A549 (cell line): Measurements from ENCODE around the gene CTSF. TPM values are rescaled to one million over a fixed set of nuclear protein-coding genes. Genes with fewer than 3 reads are reported as not detected.
"Not testable (repeated sequence)": the region's sequence is repeated elsewhere in the genome, so short reads cannot be mapped to it uniquely, and the experiment has no call there.

Experiments used
- ATAC-seq, 2 experiments: fragments of 200-7000 bp in 1 of 2; fragments of >200 bp in 1 of 2; cut with Nextera tagmentation in 1 of 2; cut with Tn5 transposase in 1 of 2; 3 replicates each; pipeline versions ENCODE4 v1.8.0 to v1.9.1; 2018 to 2020; ENCODE audit warnings: mild to moderate bottlenecking in 1 of 2, moderate library complexity in 1 of 2
- CTCF ChIA-PET: fragments of 300-600 bp; sonication (Branson Sonifier 250); formaldehyde crosslinking; extraction: SDS; loops from one replicate; lab custom pipeline; 2021; ENCODE audit warnings: antibody characterized with exemption, inconsistent platforms; lab: Yijun Ruan, JAX
- POLR2A ChIA-PET: fragments of 350-600 bp; formaldehyde crosslinking; extraction: SDS; loops from one replicate; lab custom pipeline; 2021; ENCODE audit warnings: antibody characterized with exemption, inconsistent platforms; lab: Yijun Ruan, JAX
- DNase-seq, 2 experiments: peaks; one replicate each; pipeline versions ENCODE4 v3.0.0 to v3.0.0-alpha.2; 2011 to 2016; ENCODE audit warnings: low read depth in 1 of 2, low spot score in 1 of 2
- FAIRE-seq: peaks from 2 replicates; lab custom pipeline; 2011; peaks lifted over from hg19 to GRCh38; lab: Jason Lieb, UNC
- H3K27ac ChIP-seq, 2 experiments: fragments of >200 bp; sonication (Bioruptor Twin); formaldehyde crosslinking; 3 replicates each; pipeline ENCODE4 v1.5.1; 2016 to 2017
- H3K4me1 ChIP-seq: fragments of >200 bp; sonication (Bioruptor Twin); formaldehyde crosslinking; 3 replicates; pipeline ENCODE4 v1.6.1; 2016
- H3K4me2 ChIP-seq: fragments of >200 bp; sonication (Bioruptor Twin); formaldehyde crosslinking; 3 replicates; pipeline ENCODE4 v1.6.1; 2016
- H3K4me3 ChIP-seq: fragments of >200 bp; sonication (Bioruptor Twin); formaldehyde crosslinking; 3 replicates; pipeline ENCODE4 v1.5.1; 2016
- H3K9me3 ChIP-seq: fragments of >200 bp; sonication (Bioruptor Twin); formaldehyde crosslinking; 3 replicates; pipeline ENCODE4 v1.6.1; 2016
- ATOH8 ChIP-seq: fragments of 250-450 bp; sonication (Bioruptor Pico); IDR thresholded peaks from 2 replicates; pipeline ENCODE4 v1.5.0; 2020; ENCODE audit warnings: low read depth, mild to moderate bottlenecking, moderate library complexity
- CBX2 ChIP-seq: fragments of 200-600 bp; sonication (generic); IDR thresholded peaks from 2 replicates; pipeline ENCODE4 v1.6.1; 2016; ENCODE audit warnings: low read depth, mild to moderate bottlenecking, borderline replicate concordance
- CHD4 ChIP-seq: fragments of 200-600 bp; sonication (generic); IDR thresholded peaks from 2 replicates; pipeline ENCODE4 v1.6.1; 2016; ENCODE audit warnings: antibody characterized with exemption, mild to moderate bottlenecking, borderline replicate concordance
- FOSL2 ChIP-seq, 2 experiments: fragments of 450-650 bp in 1 of 2; fragments of >200 bp in 1 of 2; sonication (Bioruptor Twin) in 1 of 2; formaldehyde crosslinking; IDR thresholded peaks; 2 replicates each; pipeline versions ENCODE4 v1.5.0 to v1.6.1; 2016 to 2020; ENCODE audit warnings: mild to moderate bottlenecking in 1 of 2, moderate library complexity in 1 of 2
- GATA3 ChIP-seq: IDR thresholded peaks from 2 replicates; pipeline ENCODE4 v1.6.1; 2012; ENCODE audit warnings: borderline replicate concordance
- HDAC2 ChIP-seq: fragments of 200-600 bp; sonication (generic); IDR thresholded peaks from 2 replicates; pipeline ENCODE4 v1.6.1; 2016
- HOXA7 ChIP-seq: fragments of 250-450 bp; sonication (Bioruptor Pico); IDR thresholded peaks from 2 replicates; pipeline ENCODE4 v1.5.0; 2020; ENCODE audit warnings: mild to moderate bottlenecking, moderate library complexity
- JUN ChIP-seq, 2 experiments: fragments of >200 bp; sonication (Bioruptor Twin); formaldehyde crosslinking; IDR thresholded peaks; 2 replicates in 1 of 2; 3 replicates in 1 of 2; pipeline ENCODE4 v1.6.1; 2016 to 2017
- JUNB ChIP-seq: fragments of >200 bp; sonication (Bioruptor Twin); formaldehyde crosslinking; IDR thresholded peaks from 2 replicates; pipeline ENCODE4 v1.6.1; 2016
- KDM1A ChIP-seq: fragments of 200-600 bp; sonication (generic); IDR thresholded peaks from 2 replicates; pipeline ENCODE4 v1.6.1; 2016; ENCODE audit warnings: low read depth, mild to moderate bottlenecking
- KDM5A ChIP-seq: fragments of 200-600 bp; sonication (generic); IDR thresholded peaks from 2 replicates; pipeline ENCODE4 v1.6.1; 2016; ENCODE audit warnings: antibody characterized with exemption, mild to moderate bottlenecking
- MAZ ChIP-seq: fragments of 150-350 bp; IDR thresholded peaks from 2 replicates; pipeline ENCODE4 v1.6.1; 2014; ENCODE audit warnings: antibody characterized with exemption, low read depth, low read length, borderline replicate concordance
- PHF8 ChIP-seq: fragments of 200-600 bp; sonication (generic); IDR thresholded peaks from 2 replicates; pipeline ENCODE4 v1.6.1; 2016; ENCODE audit warnings: low read depth, mild to moderate bottlenecking, antibody characterized with exemption, moderate library complexity, borderline replicate concordance
- RAD21 ChIP-seq, 2 experiments: fragments of >200 bp in 1 of 2; sonication (Bioruptor Twin) in 1 of 2; formaldehyde crosslinking in 1 of 2; IDR thresholded peaks in 1 of 2; conservative IDR thresholded peaks in 1 of 2; 2 replicates in 1 of 2; 3 replicates in 1 of 2; pipeline ENCODE4 v1.6.1; 2012 to 2018; ENCODE audit warnings: inconsistent platforms in 1 of 2
- SMC3 ChIP-seq: fragments of >200 bp; sonication (Bioruptor Twin); formaldehyde crosslinking; IDR thresholded peaks from 3 replicates; pipeline ENCODE4 v1.6.1; 2018; ENCODE audit warnings: inconsistent platforms
- TFCP2L1 ChIP-seq: fragments of 250-450 bp; sonication (Bioruptor Pico); IDR thresholded peaks from 2 replicates; pipeline ENCODE4 v1.5.0; 2021; ENCODE audit warnings: mild to moderate bottlenecking
- USF2 ChIP-seq: fragments of 450-650 bp; IDR thresholded peaks from 2 replicates; pipeline ENCODE4 v1.6.1; 2014; ENCODE audit warnings: antibody characterized with exemption
- WGBS: methylation state at CpG from one replicate; pipeline ENCODE4 v1.1.6; 2017; ENCODE audit errors: missing lambda C conversion rate; 5-methylcytosine and 5-hydroxymethylcytosine counted together
- polyA plus RNA-seq, 4 experiments: library from polyadenylated mRNA; depleted of rRNA in 3 of 4; stranded (reverse); fragments of >200 nt; fragmentation: RNase III in 1 of 4; extraction: RNeasy Plus Mini Kit Qiagen cat#74134 plus additional on column Dnase treatment in 1 of 4; gene quantifications; 2 replicates in 3 of 4; 3 replicates in 1 of 4; pipeline ENCODE4 v1.2.3, GENCODE V29; 2011 to 2017
- TF ChIP-seq, protein P1 (sequence below): fragments of 250-450 bp; sonication (Bioruptor Pico); IDR thresholded peaks from 2 replicates; pipeline ENCODE4 v1.5.0; 2021; ENCODE audit warnings: mild to moderate bottlenecking, moderate library complexity, borderline replicate concordance
- TF ChIP-seq, protein P2 (sequence below): fragments of 200-600 bp; sonication (generic); IDR thresholded peaks from 2 replicates; pipeline ENCODE4 v1.6.1; 2016; ENCODE audit warnings: antibody characterized with exemption, mild to moderate bottlenecking, moderate library complexity

CTSF gene
- polyA plus RNA-seq, 2 of the 4 experiments (the other 2 are of a cell fraction): 19.2 to 29.8 TPM

- TF ChIP-seq HDAC2: no peak
- no peak for TF ChIP-seq CBX2
- no peak for TF ChIP-seq JUN (IDR thresholded peaks at IDR 0.05)
- no peak for TF ChIP-seq KDM1A
- no peak for TF ChIP-seq PHF8
- TF ChIP-seq FOSL2 (IDR thresholded peaks at IDR 0.05): no peak
- no peak for TF ChIP-seq FOSL2 (CRISPR knock-in tag; IDR thresholded peaks at IDR 0.05)
- TF ChIP-seq GATA3: no peak
- Histone ChIP-seq H3K27ac (no peak overlapping the region), H3K4me3 (no peak overlapping the region), H3K4me1 (peaks cover 17% of the 10 kb centered on the region), H3K4me2 (no peak overlapping the region), H3K9me3 (no peaks in the 10 kb centered on the region)
- CTCF ChIA-PET: interaction anchor here (1.3 to 1.5 kb wide), 2 partner anchors 12 to 133 kb away, joined by 4 to 5 read pairs; no protein-coding TSS in a partner anchor
- ATAC-seq (no peak), FAIRE-seq (no peak), DNase-seq (no peak)
- 89% methylated on average over 10 of the region's 10 CpGs for WGBS
- POLR2A ChIA-PET: interaction anchor here (0.5 to 1.8 kb wide), 3 partner anchors 10 to 62 kb away, joined by 3 to 7 read pairs (median 3); partner anchors contain the start of gene DPP3
Observed at GRCh38 chr11:66542362-66542761, 26.0 kb downstream of the CTSF start.

- peaks cover 12% of the 10 kb centered on the region for H3K4me1 ChIP-seq
- no peak for ATAC-seq
- H3K4me2 ChIP-seq: no peak overlapping the region
- FAIRE-seq: no peak
- TF ChIP-seq USF2: no peak
- TF ChIP-seq KDM5A: no peak
- TF ChIP-seq, protein P1, sequence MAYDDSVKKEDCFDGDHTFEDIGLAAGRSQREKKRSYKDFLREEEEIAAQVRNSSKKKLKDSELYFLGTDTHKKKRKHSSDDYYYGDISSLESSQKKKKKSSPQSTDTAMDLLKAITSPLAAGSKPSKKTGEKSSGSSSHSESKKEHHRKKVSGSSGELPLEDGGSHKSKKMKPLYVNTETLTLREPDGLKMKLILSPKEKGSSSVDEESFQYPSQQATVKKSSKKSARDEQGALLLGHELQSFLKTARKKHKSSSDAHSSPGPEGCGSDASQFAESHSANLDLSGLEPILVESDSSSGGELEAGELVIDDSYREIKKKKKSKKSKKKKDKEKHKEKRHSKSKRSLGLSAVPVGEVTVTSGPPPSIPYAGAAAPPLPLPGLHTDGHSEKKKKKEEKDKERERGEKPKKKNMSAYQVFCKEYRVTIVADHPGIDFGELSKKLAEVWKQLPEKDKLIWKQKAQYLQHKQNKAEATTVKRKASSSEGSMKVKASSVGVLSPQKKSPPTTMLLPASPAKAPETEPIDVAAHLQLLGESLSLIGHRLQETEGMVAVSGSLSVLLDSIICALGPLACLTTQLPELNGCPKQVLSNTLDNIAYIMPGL (CRISPR knock-in tag): no peak
- no peak for TF ChIP-seq CHD4
- CTCF ChIA-PET: interaction anchor here (0.5 to 1.5 kb wide), 2 partner anchors 12 to 56 kb away, joined by 4 read pairs; no protein-coding TSS in a partner anchor
- POLR2A ChIA-PET: interaction anchor here (0.5 to 1.8 kb wide), 3 partner anchors 9 to 62 kb away, joined by 3 to 7 read pairs (median 3); partner anchors contain the start of gene DPP3
- no peak for DNase-seq
- H3K9me3 ChIP-seq: no peaks in the 10 kb centered on the region
- H3K27ac ChIP-seq: no peak overlapping the region
- WGBS: 84% methylated on average over 4 of the region's 4 CpGs
- H3K4me3 ChIP-seq: no peak overlapping the region
Observed at GRCh38 chr11:66541892-66542291, 26.5 kb downstream of the CTSF start.

GRCh38 chr11:66540598-66540997 is 27.8 kb downstream of the CTSF start:
- H3K4me2 ChIP-seq, H3K4me3 ChIP-seq, CTCF ChIA-PET, POLR2A ChIA-PET, H3K4me1 ChIP-seq, ATAC-seq, H3K27ac ChIP-seq, H3K9me3 ChIP-seq, DNase-seq, FAIRE-seq: not testable (repeated sequence)
- 93% methylated on average over 8 of the region's 8 CpGs for WGBS

DNA sequence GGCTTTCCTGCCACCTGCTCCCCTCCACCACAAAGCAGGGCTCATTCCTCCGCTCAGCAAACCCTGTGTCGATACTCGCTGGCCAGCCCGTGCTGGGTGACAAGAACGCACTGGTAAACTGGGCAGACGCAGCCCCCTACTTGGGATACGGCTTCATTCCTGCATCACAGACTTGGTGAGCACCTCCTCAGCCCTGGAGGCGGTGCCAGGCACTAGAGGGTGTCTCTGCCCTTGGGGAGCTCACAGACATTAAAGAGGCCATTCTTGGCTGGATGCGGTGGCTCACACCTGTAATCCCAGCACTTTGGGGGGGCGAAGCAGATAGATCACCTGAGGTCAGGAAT is 28.6 kb downstream of the CTSF start:
- ATAC-seq: no peak

More for the DNA sequence above, 28.6 kb downstream of the CTSF start:
- H3K4me3 ChIP-seq: no peak overlapping the region
- POLR2A ChIA-PET: no interaction called here
- no peak overlapping the region for H3K4me2 ChIP-seq
- no peak overlapping the region for H3K27ac ChIP-seq
- H3K9me3 ChIP-seq: no peaks in the 10 kb centered on the region
- H3K4me1 ChIP-seq: peaks cover 3% of the 10 kb centered on the region; the same call in 1 of the 3 replicates
- TF ChIP-seq HOXA7: no peak
- TF ChIP-seq RAD21 (conservative IDR thresholded peaks at IDR 0.05 in 1 of 2, IDR thresholded peaks at IDR 0.05 in 1 of 2): no peak
- no peak for TF ChIP-seq MAZ
- no peak for TF ChIP-seq ATOH8 (CRISPR knock-in tag)
- no peak for TF ChIP-seq JUNB
- TF ChIP-seq TFCP2L1 (CRISPR knock-in tag): no peak
- TF ChIP-seq SMC3: no peak
- TF ChIP-seq, protein P2, sequence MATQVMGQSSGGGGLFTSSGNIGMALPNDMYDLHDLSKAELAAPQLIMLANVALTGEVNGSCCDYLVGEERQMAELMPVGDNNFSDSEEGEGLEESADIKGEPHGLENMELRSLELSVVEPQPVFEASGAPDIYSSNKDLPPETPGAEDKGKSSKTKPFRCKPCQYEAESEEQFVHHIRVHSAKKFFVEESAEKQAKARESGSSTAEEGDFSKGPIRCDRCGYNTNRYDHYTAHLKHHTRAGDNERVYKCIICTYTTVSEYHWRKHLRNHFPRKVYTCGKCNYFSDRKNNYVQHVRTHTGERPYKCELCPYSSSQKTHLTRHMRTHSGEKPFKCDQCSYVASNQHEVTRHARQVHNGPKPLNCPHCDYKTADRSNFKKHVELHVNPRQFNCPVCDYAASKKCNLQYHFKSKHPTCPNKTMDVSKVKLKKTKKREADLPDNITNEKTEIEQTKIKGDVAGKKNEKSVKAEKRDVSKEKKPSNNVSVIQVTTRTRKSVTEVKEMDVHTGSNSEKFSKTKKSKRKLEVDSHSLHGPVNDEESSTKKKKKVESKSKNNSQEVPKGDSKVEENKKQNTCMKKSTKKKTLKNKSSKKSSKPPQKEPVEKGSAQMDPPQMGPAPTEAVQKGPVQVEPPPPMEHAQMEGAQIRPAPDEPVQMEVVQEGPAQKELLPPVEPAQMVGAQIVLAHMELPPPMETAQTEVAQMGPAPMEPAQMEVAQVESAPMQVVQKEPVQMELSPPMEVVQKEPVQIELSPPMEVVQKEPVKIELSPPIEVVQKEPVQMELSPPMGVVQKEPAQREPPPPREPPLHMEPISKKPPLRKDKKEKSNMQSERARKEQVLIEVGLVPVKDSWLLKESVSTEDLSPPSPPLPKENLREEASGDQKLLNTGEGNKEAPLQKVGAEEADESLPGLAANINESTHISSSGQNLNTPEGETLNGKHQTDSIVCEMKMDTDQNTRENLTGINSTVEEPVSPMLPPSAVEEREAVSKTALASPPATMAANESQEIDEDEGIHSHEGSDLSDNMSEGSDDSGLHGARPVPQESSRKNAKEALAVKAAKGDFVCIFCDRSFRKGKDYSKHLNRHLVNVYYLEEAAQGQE: no peak
- FAIRE-seq (no peak), DNase-seq (no peak)
- WGBS: 91% methylated on average over 10 of the region's 10 CpGs
- CTCF ChIA-PET: interaction anchor here (0.6 kb wide), 1 partner anchor 95 kb away, joined by 4 read pairs; no protein-coding TSS in a partner anchor
